Fibroblast of pulmonary artery (primary cell): ENCODE results near the gene BLM.

ENCODE experiments used
- DNase-seq: peaks from one replicate; pipeline ENCODE4 v3.0.0-alpha.2; 2010; ENCODE audit warnings: low read depth
- H3K4me3 ChIP-seq: replicated peaks from 2 replicates; pipeline ENCODE4 v1.5.1; 2011; ENCODE audit warnings: low read depth, mild to moderate bottlenecking, control low read depth, low read length, moderate library complexity
- CTCF ChIP-seq: IDR thresholded peaks from 2 replicates; pipeline ENCODE4 v1.5.1; 2011; ENCODE audit warnings: mild to moderate bottlenecking, control low read depth, low read length, inconsistent platforms; ENCODE audit errors: missing control alignments

Gene BLM

GRCh38 chr15:90799639-90800170 lies 82.6 kb downstream of the BLM start:
- TF ChIP-seq CTCF = no peak
- no peak overlapping the region for H3K4me3 ChIP-seq

GRCh38 chr15:90801803-90802202 lies 84.7 kb downstream of the BLM start:
- no peak overlapping the region for H3K4me3 ChIP-seq
- no peak for TF ChIP-seq CTCF
- no peak for DNase-seq

More at GRCh38 chr15:90799639-90800170, 82.6 kb downstream of the BLM start:
- DNase-seq = no peak

- TF ChIP-seq CTCF = no peak
- no peak overlapping the region for H3K4me3 ChIP-seq
- DNase-seq = no peak
Measured at GRCh38 chr15:90807074-90807785, 90.1 kb downstream of the BLM start.

- no peak for TF ChIP-seq CTCF
- H3K4me3 ChIP-seq = no peak overlapping the region
- no peak for DNase-seq
Measured at GRCh38 chr15:90807786-90808086, 90.6 kb downstream of the BLM start.

- no peak overlapping the region for H3K4me3 ChIP-seq
- TF ChIP-seq CTCF = no peak
- DNase-seq = no peak
Measured at GRCh38 chr15:90808517-90809235, 91.5 kb downstream of the BLM start.

- no peak for TF ChIP-seq CTCF
- no peak for DNase-seq
- no peak overlapping the region for H3K4me3 ChIP-seq
Measured at GRCh38 chr15:90809536-90809935, 92.4 kb downstream of the BLM start.
